ENCODE results near the gene SLC22A9.

Gene SLC22A9

DNA sequence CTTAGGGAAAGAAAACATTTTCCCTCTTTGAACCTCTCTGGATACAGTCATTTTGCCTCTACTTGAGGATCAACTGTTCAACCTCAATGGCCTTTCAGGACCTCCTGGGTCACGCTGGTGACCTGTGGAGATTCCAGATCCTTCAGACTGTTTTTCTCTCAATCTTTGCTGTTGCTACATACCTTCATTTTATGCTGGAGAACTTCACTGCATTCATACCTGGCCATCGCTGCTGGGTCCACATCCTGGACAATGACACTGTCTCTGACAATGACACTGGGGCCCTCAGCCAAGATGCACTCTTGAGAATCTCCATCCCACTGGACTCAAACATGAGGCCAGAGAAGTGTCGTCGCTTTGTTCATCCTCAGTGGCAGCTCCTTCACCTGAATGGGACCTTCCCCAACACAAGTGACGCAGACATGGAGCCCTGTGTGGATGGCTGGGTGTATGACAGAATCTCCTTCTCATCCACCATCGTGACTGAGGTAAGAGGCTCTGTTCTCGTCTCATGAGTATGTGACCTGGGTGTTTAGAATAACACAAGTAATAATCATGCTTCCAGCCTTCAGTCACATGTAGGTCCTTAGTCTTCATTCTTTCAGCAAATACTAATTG lies 495 bp downstream of the SLC22A9 start:
- no peak overlapping the region for H3K27ac ChIP-seq
- TF ChIP-seq, protein P1, sequence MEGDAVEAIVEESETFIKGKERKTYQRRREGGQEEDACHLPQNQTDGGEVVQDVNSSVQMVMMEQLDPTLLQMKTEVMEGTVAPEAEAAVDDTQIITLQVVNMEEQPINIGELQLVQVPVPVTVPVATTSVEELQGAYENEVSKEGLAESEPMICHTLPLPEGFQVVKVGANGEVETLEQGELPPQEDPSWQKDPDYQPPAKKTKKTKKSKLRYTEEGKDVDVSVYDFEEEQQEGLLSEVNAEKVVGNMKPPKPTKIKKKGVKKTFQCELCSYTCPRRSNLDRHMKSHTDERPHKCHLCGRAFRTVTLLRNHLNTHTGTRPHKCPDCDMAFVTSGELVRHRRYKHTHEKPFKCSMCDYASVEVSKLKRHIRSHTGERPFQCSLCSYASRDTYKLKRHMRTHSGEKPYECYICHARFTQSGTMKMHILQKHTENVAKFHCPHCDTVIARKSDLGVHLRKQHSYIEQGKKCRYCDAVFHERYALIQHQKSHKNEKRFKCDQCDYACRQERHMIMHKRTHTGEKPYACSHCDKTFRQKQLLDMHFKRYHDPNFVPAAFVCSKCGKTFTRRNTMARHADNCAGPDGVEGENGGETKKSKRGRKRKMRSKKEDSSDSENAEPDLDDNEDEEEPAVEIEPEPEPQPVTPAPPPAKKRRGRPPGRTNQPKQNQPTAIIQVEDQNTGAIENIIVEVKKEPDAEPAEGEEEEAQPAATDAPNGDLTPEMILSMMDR (conservative IDR thresholded peaks at IDR 0.05): no peak; the same call in 1 of the 2 replicates

DNA sequence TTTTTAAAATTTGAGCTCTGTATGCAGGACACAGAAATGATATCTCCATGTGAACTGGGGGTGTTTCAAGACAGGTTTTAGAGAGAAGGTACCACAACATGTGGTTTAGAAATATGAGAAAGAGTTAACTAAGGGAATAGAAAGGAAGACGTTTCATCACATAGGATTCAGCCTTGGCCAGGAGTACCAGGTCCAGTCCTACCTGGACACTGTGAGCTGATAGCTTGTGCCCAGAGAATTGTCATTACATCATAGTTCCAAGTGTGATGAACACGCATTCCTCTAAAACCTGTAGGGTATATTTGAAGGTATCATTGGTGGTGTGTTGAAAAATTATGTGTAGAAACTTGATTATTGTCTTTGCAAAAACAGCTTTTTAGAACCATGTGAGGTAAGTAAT lies 1.8 kb downstream of the SLC22A9 start:
- TF ChIP-seq, protein P1 (conservative IDR thresholded peaks at IDR 0.05): no peak
- H3K27ac ChIP-seq: no peak overlapping the region

DNA sequence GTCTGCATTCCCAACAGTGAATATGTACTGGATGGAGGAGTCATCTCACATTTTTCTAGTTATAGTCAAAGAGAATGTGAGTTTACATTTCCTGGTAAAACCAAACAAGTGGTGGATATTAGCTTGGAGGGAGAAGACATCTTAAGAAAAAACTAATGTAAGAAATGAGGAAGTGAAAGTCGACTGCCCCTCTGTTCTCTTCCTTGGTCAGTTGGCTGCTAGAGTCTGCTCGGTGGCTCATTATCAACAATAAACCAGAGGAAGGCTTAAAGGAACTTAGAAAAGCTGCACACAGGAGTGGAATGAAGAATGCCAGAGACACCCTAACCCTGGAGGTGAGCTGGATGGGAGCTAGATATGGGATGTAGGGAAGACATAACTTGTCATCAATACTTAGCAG lies 5.8 kb downstream of the SLC22A9 start:
- TF ChIP-seq, protein P1 (conservative IDR thresholded peaks at IDR 0.05): no peak
- H3K27ac ChIP-seq: no peak overlapping the region

DNA sequence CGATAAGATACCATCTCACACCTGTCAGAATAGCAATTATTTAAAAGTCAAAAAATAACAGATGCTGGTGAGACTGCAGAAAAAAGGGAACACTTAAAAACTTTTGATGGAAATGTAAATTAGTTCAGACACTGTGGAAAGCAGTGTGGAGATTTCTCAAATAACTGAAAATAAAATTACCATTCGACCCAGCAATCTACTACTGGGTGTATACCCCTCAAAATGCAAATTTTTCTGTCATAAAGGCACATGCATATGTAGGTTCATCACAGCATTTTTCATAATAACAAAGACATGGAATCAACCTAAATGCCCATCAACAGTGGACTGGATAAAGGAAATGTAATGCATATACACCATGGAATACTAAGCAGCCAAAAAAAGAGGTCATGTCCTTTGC lies 10.5 kb downstream of the SLC22A9 start:
- TF ChIP-seq, protein P1 (conservative IDR thresholded peaks at IDR 0.05): no peak

DNA sequence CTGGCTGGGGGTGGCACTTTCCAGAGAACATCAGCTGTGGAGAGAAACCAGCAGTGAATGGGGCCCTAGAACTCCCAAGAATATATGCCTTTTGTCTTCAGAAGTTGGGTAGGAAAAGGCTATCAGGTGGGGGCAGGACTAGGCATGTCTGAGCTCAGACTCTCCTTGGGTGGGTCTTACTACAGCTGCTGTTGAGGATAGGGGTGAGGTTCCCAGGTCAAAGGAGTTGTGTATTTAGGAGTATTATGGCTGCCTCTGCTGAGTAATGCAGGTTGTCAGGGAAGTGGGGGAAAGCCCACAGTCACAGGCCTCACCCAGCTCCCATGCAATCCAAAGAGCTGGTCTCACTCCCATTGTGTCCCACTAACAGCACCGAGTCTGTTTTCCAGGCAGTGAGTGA lies 26.1 kb downstream of the SLC22A9 start:
- TF ChIP-seq, protein P1 (conservative IDR thresholded peaks at IDR 0.05): no peak
- no peak overlapping the region for H3K27ac ChIP-seq

More for the DNA sequence above, 10.5 kb downstream of the SLC22A9 start:
- H3K27ac ChIP-seq: no peak overlapping the region

DNA sequence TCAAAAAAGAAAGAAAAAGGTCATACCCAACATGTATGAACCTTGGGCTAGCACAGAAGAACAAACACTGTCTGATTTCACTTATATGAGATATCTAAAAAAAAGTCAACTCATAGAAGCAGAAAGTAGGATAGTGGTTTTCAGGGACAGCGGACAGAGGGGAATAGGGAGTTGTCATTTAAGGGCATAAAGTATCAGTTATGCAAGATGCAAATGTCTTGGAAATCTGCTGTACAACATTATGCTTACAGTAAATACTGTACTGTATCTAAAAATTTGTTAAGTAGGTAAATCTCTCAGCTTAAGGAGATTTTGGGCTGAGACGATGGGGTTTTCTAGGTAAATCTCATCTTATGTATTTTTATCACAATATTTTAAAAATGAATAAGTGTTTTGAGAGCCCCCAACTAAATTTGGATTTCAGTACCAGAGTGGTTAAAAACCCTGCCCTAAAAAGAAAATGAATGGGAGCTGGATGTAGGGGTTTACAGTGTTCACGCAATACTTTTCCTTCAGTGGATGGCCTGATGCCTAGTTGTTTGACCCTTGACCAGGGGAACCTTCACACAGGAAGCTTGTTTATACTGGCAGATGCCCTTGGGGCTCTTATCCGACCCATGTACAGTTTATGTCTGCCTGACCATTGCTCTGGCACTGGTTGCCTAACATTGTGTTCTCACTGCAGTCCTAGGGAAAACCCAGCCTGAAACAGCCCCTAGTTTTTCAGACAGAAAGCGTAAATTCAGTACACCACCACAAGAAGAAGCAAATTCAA lies 34.8 kb downstream of the SLC22A9 start:
- TF ChIP-seq, protein P1 (conservative IDR thresholded peaks at IDR 0.05): peak; percentile 9; the same call in 1 of the 2 replicates
- no peak overlapping the region for H3K27ac ChIP-seq

DNA sequence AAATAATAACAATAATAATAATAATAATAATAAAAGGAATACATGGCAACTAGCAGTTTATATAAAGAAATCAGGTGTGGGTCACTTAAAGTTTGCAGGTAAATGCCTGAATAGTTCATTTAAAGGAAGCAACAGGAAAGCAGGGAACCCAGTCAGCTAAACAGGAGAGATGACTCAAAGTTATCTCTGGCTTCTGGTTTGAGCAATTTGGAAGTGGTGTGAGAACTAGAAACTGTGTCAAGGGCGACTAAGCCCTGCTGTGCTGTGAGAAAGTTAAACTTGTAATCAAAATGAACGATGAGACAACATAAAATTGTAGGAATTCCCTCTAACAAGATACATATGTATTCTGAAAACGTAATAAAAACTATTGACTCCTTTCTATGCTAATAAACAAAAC lies 35.5 kb downstream of the SLC22A9 start:
- TF ChIP-seq, protein P1 (conservative IDR thresholded peaks at IDR 0.05): no peak

More for the DNA sequence above, 35.5 kb downstream of the SLC22A9 start:
- H3K27ac ChIP-seq: no peak overlapping the region
